T-helper 1 cell treated with Interleukin-12 subunit alpha and Interleukin-12 subunit beta and Interleukin-4 antibody, amounts not matched to agents 30 μg/mL and 1 μg/mL, for 36 hours (primary cell): ENCODE measurements around the gene ARMCX1.
"Not testable (repeated sequence)": the region's sequence is repeated elsewhere in the genome, so short reads cannot be mapped to it uniquely, and the experiment has no call there.

ENCODE experiments used
- H3K27ac Mint-ChIP-seq: one replicate; pipeline ENCODE4 v1.8.0; 2021; ENCODE audit warnings: mild to moderate bottlenecking, mixed read lengths
- H3K27me3 Mint-ChIP-seq: one replicate; pipeline ENCODE4 v1.8.0; 2021; ENCODE audit warnings: low read depth, mixed read lengths
- H3K36me3 Mint-ChIP-seq: one replicate; pipeline ENCODE4 v1.8.0; 2021; ENCODE audit warnings: low read depth, mixed read lengths
- H3K4me1 Mint-ChIP-seq: one replicate; pipeline ENCODE4 v1.8.0; 2021; ENCODE audit warnings: low read depth, mixed read lengths
- H3K4me3 Mint-ChIP-seq: one replicate; pipeline ENCODE4 v1.8.0; 2021; ENCODE audit warnings: mild to moderate bottlenecking, moderate library complexity, mixed read lengths
- H3K9me3 Mint-ChIP-seq: one replicate; pipeline ENCODE4 v1.8.0; 2021; ENCODE audit warnings: mixed read lengths

ARMCX1 gene

GRCh38 chrX:101550362-101550750 is at the start of gene ARMCX1:
TSS of gene ARMCX1 (plus strand) at chrX:101550547. CDS start at chrX:101552931, 2,384 bp downstream.
- no peaks in the 10 kb centered on the region for H3K36me3 Mint-ChIP-seq
- H3K4me3 Mint-ChIP-seq = peak within 1 kb of the TSS; percentile 42
- peaks cover 13% of the 10 kb centered on the region for H3K27me3 Mint-ChIP-seq
- no peaks in the 10 kb centered on the region for H3K4me1 Mint-ChIP-seq
- H3K27ac Mint-ChIP-seq = no peak within 1 kb of the TSS
- no peaks in the 10 kb centered on the region for H3K9me3 Mint-ChIP-seq

GRCh38 chrX:101502929-101503328 is 47.4 kb upstream of the ARMCX1 start:
- not testable (repeated sequence) for H3K27me3 Mint-ChIP-seq, H3K4me3 Mint-ChIP-seq, H3K27ac Mint-ChIP-seq, H3K9me3 Mint-ChIP-seq, H3K36me3 Mint-ChIP-seq, H3K4me1 Mint-ChIP-seq

DNA sequence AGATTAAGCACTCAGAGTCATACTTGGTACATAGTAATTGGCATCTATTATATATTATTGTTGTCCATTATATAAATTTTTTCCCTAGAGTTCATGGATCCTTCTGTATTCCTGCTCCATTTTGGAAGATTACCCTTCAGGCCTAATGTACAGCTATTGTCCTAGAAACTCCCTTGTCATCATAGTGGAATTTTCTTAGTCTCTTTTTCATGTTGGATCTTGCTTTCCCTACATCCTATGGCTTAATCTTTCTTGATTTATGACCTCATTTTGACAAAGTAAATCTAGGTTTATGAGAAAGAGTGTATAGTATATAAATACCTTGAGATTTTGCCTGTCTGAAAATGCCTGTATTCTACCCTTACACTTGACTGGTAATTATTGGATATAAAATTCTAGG is 43.0 kb upstream of the ARMCX1 start:
- no peak overlapping the region for H3K27ac Mint-ChIP-seq
- no peaks in the 10 kb centered on the region for H3K27me3 Mint-ChIP-seq
- no peaks in the 10 kb centered on the region for H3K4me1 Mint-ChIP-seq
- H3K9me3 Mint-ChIP-seq = peaks cover 3% of the 10 kb centered on the region
- H3K36me3 Mint-ChIP-seq = no peaks in the 10 kb centered on the region
- no peak overlapping the region for H3K4me3 Mint-ChIP-seq

- Mint-ChIP-seq H3K9me3 (peaks cover 3% of the 10 kb centered on the region), H3K4me3 (no peak overlapping the region), H3K36me3 (no peaks in the 10 kb centered on the region), H3K27ac (no peak overlapping the region), H3K27me3 (no peaks in the 10 kb centered on the region), H3K4me1 (no peaks in the 10 kb centered on the region)
These were observed 42.4 kb upstream of the ARMCX1 start for GRCh38 chrX:101507986-101508385.

GRCh38 chrX:101530944-101531343 is 19.4 kb upstream of the ARMCX1 start:
- Mint-ChIP-seq H3K36me3 (no peaks in the 10 kb centered on the region), H3K27me3 (no peaks in the 10 kb centered on the region), H3K9me3 (peaks cover 7% of the 10 kb centered on the region), H3K4me1 (no peaks in the 10 kb centered on the region), H3K27ac (no peak overlapping the region), H3K4me3 (no peak overlapping the region)

DNA sequence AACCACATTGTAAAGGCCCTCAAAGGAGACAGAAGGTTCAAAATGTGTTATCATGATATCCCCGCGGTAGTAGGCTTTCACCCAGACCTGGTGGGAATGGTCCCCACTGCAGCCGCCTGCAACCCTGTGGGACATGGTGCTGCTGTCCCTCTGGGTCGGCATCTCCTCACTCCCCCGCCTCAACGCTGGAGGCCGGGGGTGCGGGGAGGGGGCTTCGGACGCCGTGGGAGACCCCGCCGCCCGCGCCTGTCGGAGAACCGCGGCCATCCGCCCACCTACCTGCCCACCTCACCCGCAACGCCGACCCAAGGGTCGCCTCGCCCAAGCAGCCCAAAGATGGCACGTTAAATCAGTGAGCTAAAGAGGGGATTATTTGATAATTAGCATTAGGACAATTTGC is 11.2 kb upstream of the ARMCX1 start:
- no peaks in the 10 kb centered on the region for H3K4me1 Mint-ChIP-seq
- no peak overlapping the region for H3K4me3 Mint-ChIP-seq
- H3K27ac Mint-ChIP-seq = no peak overlapping the region
- peaks cover 6% of the 10 kb centered on the region for H3K9me3 Mint-ChIP-seq
- H3K36me3 Mint-ChIP-seq = no peaks in the 10 kb centered on the region
- no peaks in the 10 kb centered on the region for H3K27me3 Mint-ChIP-seq

DNA sequence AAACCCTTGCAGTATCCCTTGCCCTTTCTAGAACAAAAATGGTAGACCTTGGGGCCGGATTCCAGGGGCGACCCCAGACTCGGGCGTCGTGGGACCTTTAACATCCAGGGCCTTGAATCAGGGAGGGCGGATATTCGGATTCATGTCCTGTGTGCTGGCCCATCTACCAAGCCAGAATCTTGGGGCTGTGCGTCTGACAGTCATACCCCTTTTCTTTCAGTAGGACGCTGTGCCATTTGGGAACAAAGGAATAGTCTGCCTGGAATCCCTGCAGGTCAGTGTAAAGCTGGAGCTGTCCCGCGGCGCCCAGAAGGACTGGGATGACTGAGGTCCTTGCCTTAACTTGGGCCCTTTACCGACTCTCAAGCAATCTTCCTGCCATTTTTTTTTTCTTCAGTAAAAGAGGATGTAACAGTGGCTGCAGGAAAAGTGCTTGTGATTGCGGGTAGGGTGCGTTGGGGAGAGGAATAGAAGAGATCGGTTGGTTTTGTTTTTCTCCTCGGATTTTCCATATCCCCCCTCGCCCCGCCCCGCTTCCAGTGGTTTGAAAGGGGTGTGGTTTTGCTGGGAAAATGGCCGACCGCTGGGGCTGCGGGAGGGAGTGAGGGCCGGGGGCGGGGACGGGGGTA is 518 bp downstream of the ARMCX1 start:
- H3K27ac Mint-ChIP-seq = no peak overlapping the region
- no peaks in the 10 kb centered on the region for H3K9me3 Mint-ChIP-seq
- H3K27me3 Mint-ChIP-seq = peaks cover 13% of the 10 kb centered on the region
- no peaks in the 10 kb centered on the region for H3K36me3 Mint-ChIP-seq
- no peaks in the 10 kb centered on the region for H3K4me1 Mint-ChIP-seq
- H3K4me3 Mint-ChIP-seq = peak overlapping the region; percentile 42

GRCh38 chrX:101551380-101551767 is 1.0 kb downstream of the ARMCX1 start:
- H3K27ac Mint-ChIP-seq = no peak overlapping the region
- H3K4me3 Mint-ChIP-seq = no peak overlapping the region
- H3K27me3 Mint-ChIP-seq = peaks cover 13% of the 10 kb centered on the region

GRCh38 chrX:101552714-101553113 is 2.4 kb downstream of the ARMCX1 start:
- Mint-ChIP-seq H3K4me3 (no peak overlapping the region), H3K27me3 (peaks cover 13% of the 10 kb centered on the region), H3K27ac (no peak overlapping the region), H3K9me3 (no peaks in the 10 kb centered on the region), H3K4me1 (no peaks in the 10 kb centered on the region), H3K36me3 (no peaks in the 10 kb centered on the region)

More at GRCh38 chrX:101551380-101551767, 1.0 kb downstream of the ARMCX1 start:
- Mint-ChIP-seq H3K4me1 (no peaks in the 10 kb centered on the region), H3K9me3 (no peaks in the 10 kb centered on the region), H3K36me3 (no peaks in the 10 kb centered on the region)

- no peaks in the 10 kb centered on the region for H3K4me1 Mint-ChIP-seq
- H3K9me3 Mint-ChIP-seq = no peaks in the 10 kb centered on the region
- no peak overlapping the region for H3K4me3 Mint-ChIP-seq
- no peaks in the 10 kb centered on the region for H3K36me3 Mint-ChIP-seq
- no peak overlapping the region for H3K27ac Mint-ChIP-seq
- no peaks in the 10 kb centered on the region for H3K27me3 Mint-ChIP-seq
These were observed 14.3 kb downstream of the ARMCX1 start for GRCh38 chrX:101564651-101565050.

DNA sequence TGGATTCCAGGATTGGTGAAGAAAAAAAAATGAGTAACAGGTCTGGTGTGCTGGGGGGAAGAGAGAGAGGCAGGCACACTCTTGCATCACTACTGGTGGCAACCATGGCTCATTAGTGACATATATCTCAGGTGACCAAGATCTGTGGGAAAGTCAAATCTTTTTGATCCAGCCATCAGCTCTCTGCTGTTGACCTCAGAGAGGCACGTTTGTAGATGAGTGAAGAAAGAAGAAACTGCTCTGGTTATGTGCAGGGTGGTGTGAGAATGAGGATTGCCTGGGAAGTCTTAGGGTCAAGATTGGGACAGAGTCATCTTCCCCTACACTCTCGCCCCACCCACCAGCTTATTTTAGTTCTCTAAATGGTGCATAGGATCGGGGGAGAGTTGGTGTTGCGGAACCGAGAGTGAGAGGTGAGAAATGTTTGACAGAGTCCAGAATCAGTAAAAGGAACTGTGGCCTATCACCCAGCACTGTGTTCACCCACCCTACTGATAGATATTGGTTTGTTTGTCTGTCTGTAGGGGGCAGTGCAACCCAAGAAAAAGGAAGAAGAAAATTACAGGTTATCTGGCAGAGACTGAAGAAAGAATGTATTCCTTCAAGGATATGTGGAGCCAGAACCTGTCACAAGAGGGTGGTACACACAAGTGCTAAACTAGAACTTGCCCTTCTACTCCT is 45.5 kb downstream of the ARMCX1 start:
- H3K4me1 Mint-ChIP-seq = no peaks in the 10 kb centered on the region
- H3K27ac Mint-ChIP-seq = no peak overlapping the region
- no peaks in the 10 kb centered on the region for H3K9me3 Mint-ChIP-seq
- H3K27me3 Mint-ChIP-seq = peaks cover 9% of the 10 kb centered on the region
- H3K4me3 Mint-ChIP-seq = no peak overlapping the region
- H3K36me3 Mint-ChIP-seq = no peaks in the 10 kb centered on the region

DNA sequence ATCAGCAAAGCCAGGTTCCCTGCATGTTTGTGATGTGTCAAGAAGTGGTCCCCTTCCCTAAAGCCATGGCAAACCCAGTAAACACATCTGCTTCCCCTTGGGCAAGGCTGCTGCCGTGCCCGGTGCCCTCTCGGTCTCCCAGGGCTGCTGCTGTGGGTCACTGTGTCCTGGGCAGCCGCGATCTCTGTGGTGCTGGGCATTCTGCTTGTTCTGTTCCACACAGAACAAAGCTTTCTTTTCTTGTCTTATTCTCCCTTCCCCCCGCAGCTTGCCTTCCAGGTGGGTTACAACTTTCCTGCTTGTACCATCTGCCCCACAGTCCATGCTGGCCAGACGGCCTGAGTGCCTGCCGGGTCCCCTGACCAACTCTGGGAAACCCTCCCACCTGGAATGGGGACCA is 49.2 kb downstream of the ARMCX1 start:
- H3K27me3 Mint-ChIP-seq, H3K27ac Mint-ChIP-seq, H3K4me3 Mint-ChIP-seq, H3K4me1 Mint-ChIP-seq, H3K36me3 Mint-ChIP-seq, H3K9me3 Mint-ChIP-seq: not testable (repeated sequence)

DNA sequence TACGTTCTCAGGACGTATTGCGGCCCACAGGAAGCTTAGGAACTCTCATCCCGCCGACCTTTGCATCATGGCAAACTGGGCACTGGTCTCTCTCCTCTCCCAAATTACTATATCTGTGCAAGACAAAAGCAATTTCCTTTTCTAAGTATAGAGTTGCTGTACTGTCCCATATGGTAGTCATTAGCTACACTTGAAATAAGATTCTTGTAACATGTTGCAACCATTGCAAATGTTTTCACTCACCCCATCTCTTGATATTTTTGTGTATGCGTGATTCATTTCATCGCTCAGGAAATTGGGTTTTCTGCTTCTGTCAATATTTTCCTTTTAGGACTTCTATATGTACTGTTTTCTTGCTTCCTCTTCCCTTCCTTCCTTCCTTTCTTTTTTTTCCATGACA is 51.7 kb downstream of the ARMCX1 start:
- Mint-ChIP-seq H3K4me1 (no peaks in the 10 kb centered on the region), H3K9me3 (no peaks in the 10 kb centered on the region), H3K27ac (no peak overlapping the region), H3K4me3 (no peak overlapping the region), H3K27me3 (peaks cover 16% of the 10 kb centered on the region), H3K36me3 (no peaks in the 10 kb centered on the region)
